CD14-positive monocyte (primary cell): Measurements from ENCODE around the gene DYNLT2. TPM values are rescaled to one million over a fixed set of nuclear protein-coding genes. Genes with fewer than 3 reads are reported as not detected.

Source experiments
- DNase-seq, 3 donors: peaks; one replicate each; pipeline ENCODE4 v3.0.0-alpha.2; 2011 to 2022
- H2AFZ ChIP-seq: 2 replicates; pipeline ENCODE4 v1.6.0; 2012; ENCODE audit warnings: mild to moderate bottlenecking, low read depth, low read length, inconsistent platforms; ENCODE audit not compliant: insufficient read depth, poor library complexity, severe bottlenecking
- H3K27ac ChIP-seq, 2 donors: 1 replicate in 1 of 2; 2 replicates in 1 of 2; pipeline ENCODE4 v1.5.1; 2012 to 2013; ENCODE audit warnings: low read length in 2 of 2, control low read depth in 1 of 2, inconsistent platforms in 1 of 2, low read depth in 1 of 2, mild to moderate bottlenecking in 1 of 2
- H3K27me3 ChIP-seq, 2 donors: one replicate each; pipeline versions ENCODE4 v1.6.0 to v1.6.1; 2011 to 2013; ENCODE audit warnings: low read length in 2 of 2; ENCODE audit not compliant: control insufficient read depth in 2 of 2, insufficient read depth in 2 of 2
- H3K36me3 ChIP-seq, 2 donors: replicated peaks in 1 of 2; 1 replicate in 1 of 2; 2 replicates in 1 of 2; pipeline versions ENCODE4 v1.5.1 to v1.6.1; 2012 to 2013; ENCODE audit warnings: low read length in 2 of 2, control low read depth in 1 of 2, inconsistent platforms in 1 of 2, mild to moderate bottlenecking in 1 of 2; ENCODE audit not compliant: insufficient read depth in 2 of 2, control insufficient read depth in 1 of 2
- H3K4me1 ChIP-seq, 2 donors: 1 replicate in 1 of 2; 2 replicates in 1 of 2; pipeline versions ENCODE4 v1.5.1 to v1.6.1; 2012 to 2013; ENCODE audit warnings: low read length in 2 of 2, control low read depth in 1 of 2, inconsistent platforms in 1 of 2, mild to moderate bottlenecking in 1 of 2, moderate library complexity in 1 of 2; ENCODE audit not compliant: insufficient read depth in 2 of 2, control insufficient read depth in 1 of 2
- H3K4me2 ChIP-seq: replicated peaks from 2 replicates; pipeline ENCODE3; 2012; ENCODE audit warnings: low read length, moderate library complexity, mild to moderate bottlenecking; ENCODE audit not compliant: poor library complexity, severe bottlenecking; ENCODE audit errors: extremely low read depth
- H3K4me3 ChIP-seq, 3 experiments: fragments of 200-600 bp in 1 of 3; sonication (generic) in 1 of 3; replicated peaks in 1 of 3; 1 replicate in 2 of 3; 2 replicates in 1 of 3; pipeline ENCODE4 v1.5.1; 2011 to 2013; ENCODE audit warnings: low read length in 3 of 3, mild to moderate bottlenecking in 3 of 3, control low read depth in 2 of 3, low read depth in 2 of 3, inconsistent platforms in 1 of 3, moderate library complexity in 1 of 3
- H3K79me2 ChIP-seq: 2 replicates; pipeline ENCODE4 v1.6.0; 2012; ENCODE audit warnings: mild to moderate bottlenecking, control low read depth, inconsistent platforms, low read length, moderate library complexity; ENCODE audit not compliant: insufficient read depth
- H3K9ac ChIP-seq: 2 replicates; pipeline ENCODE4 v1.6.0; 2017; ENCODE audit warnings: low read length, mild to moderate bottlenecking; ENCODE audit not compliant: insufficient read depth, poor library complexity, severe bottlenecking
- H3K9me3 ChIP-seq, 2 donors: replicated peaks in 1 of 2; 1 replicate in 1 of 2; 2 replicates in 1 of 2; pipeline versions ENCODE4 v1.5.1 to v1.6.1; 2012 to 2013; ENCODE audit warnings: low read length in 2 of 2, control low read depth in 1 of 2; ENCODE audit not compliant: control insufficient read depth in 1 of 2, insufficient read depth in 1 of 2
- H4K20me1 ChIP-seq: 2 replicates; pipeline ENCODE4 v1.6.0; 2012; ENCODE audit warnings: mild to moderate bottlenecking, low read length, control low read depth, moderate library complexity; ENCODE audit not compliant: insufficient read depth
- H3K27ac Mint-ChIP-seq, 7 donors: one replicate each; pipeline ENCODE4 v1.8.0; 2020; ENCODE audit warnings: mild to moderate bottlenecking in 7 of 7, mixed read lengths in 7 of 7, moderate library complexity in 6 of 7, inconsistent platforms in 2 of 7
- H3K27me3 Mint-ChIP-seq, 3 donors: one replicate each; pipeline ENCODE4 v1.8.0; 2021 to 2022; ENCODE audit warnings: low read depth in 3 of 3, mild to moderate bottlenecking in 3 of 3, mixed read lengths in 3 of 3, moderate library complexity in 3 of 3, inconsistent platforms in 1 of 3
- H3K36me3 Mint-ChIP-seq, 2 donors: one replicate each; pipeline ENCODE4 v1.8.0; 2020; ENCODE audit warnings: mixed read lengths in 2 of 2, inconsistent platforms in 1 of 2, mild to moderate bottlenecking in 1 of 2
- H3K4me1 Mint-ChIP-seq: one replicate; pipeline ENCODE4 v1.8.0; 2020; ENCODE audit warnings: mild to moderate bottlenecking, mixed read lengths
- H3K4me3 Mint-ChIP-seq, 2 donors: one replicate each; pipeline ENCODE4 v1.8.0; 2020; ENCODE audit warnings: mild to moderate bottlenecking in 2 of 2, mixed read lengths in 2 of 2, moderate library complexity in 1 of 2
- H3K9me3 Mint-ChIP-seq, 7 donors: one replicate each; pipeline ENCODE4 v1.8.0; 2020 to 2022; ENCODE audit warnings: mixed read lengths in 7 of 7, mild to moderate bottlenecking in 6 of 7, moderate library complexity in 6 of 7, inconsistent platforms in 2 of 7
- CTCF ChIP-seq: fragments of 200-600 bp; IDR thresholded peaks from one replicate; pipeline ENCODE4 v1.8.0; 2022; ENCODE audit warnings: antibody characterized with exemption, mild to moderate bottlenecking
- WGBS: methylation state at CpG from one replicate; pipeline ENCODE4 v1.1.5; 2013; ENCODE audit warnings: missing lambda C conversion rate; ENCODE audit not compliant: insufficient coverage; 5-methylcytosine and 5-hydroxymethylcytosine counted together
- intact Hi-C, 2 donors: fragments of 100-400 bp; cut with micrococcal nuclease; formaldehyde crosslinking; loops; one replicate each; pipeline versions ENCODE4 v1.15.0 to v1.15.1; 2023
- polyA plus RNA-seq, 3 donors: library from polyadenylated mRNA; depleted of rRNA in 1 of 3; unstranded in 2 of 3; stranded (reverse) in 1 of 3; fragments of 300-500 nt in 2 of 3; fragments of >200 nt in 1 of 3; fragmentation: Illumina TruSeq in 2 of 3; gene quantifications; 1 replicate in 2 of 3; 2 replicates in 1 of 3; pipeline ENCODE4 v1.2.3, GENCODE V29; 2012 to 2021

Gene DYNLT2
- polyA plus RNA-seq, 3 donors, result 0.19 to 1.5 (median 0.86) TPM

DNA sequence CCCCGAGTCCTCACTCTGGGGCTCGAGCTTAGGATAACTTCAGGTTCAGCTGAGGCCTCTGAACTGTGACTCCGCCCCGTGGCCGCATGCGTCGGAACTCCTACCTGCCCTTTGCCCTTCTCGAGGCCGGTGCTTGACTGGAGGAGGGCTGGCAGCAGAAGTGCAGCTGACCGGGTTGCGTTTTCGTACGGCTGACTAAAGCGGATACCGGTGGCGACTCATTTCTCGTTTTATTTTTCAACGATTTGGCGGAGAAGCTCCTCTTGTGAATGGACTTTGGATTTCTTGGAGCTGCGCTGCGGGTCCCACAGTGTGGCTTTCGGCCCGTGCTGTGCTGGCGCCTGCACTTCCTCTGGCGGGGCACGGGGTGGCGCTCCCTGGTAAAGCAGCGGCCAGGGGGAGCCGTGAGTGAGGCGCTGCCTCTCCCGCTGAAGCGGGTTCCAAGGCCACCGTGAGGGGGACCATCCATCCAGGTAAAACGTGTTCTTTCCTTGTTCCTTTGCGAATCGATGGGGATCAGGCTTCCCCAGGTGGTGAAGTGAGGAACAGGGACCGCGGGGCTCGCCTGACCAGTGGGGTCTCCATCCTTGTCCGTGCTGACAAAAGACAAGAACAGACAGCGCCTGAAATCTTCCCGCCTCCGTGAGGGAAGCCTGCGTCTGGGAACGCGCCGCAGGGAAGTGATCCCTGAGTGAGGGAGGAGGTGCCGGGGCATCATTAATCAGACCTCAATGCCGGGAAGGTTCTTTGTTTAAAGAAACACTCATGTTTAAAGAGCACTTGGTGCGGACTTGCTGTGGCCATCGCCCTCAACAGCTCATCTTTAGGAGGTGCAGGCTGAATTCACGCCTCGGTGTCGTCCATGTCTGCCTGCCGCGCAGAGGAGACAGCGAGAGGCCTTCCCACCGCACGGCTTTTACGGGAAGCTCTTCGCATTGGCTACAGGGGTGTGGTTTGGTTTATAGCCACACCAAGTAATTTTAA lies 38.9 kb upstream of the DYNLT2 start:
- TF ChIP-seq CTCF, result peak; percentile 96
- H3K36me3 Mint-ChIP-seq, result no peaks in the 10 kb centered on the region
- peak overlapping the region; percentile 79 to 93 for H3K4me3 Mint-ChIP-seq
- intact Hi-C loops, result loop anchor here in 1 of 2 donors (5.0 kb wide), 1 partner anchor 742 kb away; no protein-coding TSS in a partner anchor
- DNase-seq, result peak; percentile 37 to 53 (median 40)
- peaks cover 0 to 2% (median 0%) of the 10 kb centered on the region in 7 donors for H3K9me3 Mint-ChIP-seq
- H3K27me3 ChIP-seq, result peaks cover 0 to 22% of the 10 kb centered on the region in 2 donors
- H3K79me2 ChIP-seq, result no peaks in the 10 kb centered on the region
- peak overlapping the region; percentile 85 for H2AFZ ChIP-seq
- H3K4me3 ChIP-seq, result peak overlapping the region; percentile 16 to 75 (median 36)
- peak overlapping the region; percentile 81 for H3K4me2 ChIP-seq
- H3K27ac ChIP-seq, result no peak overlapping the region
- peaks cover 20% of the 10 kb centered on the region for H3K4me1 Mint-ChIP-seq
- peaks cover 20 to 35% (median 32%) of the 10 kb centered on the region in 3 donors for H3K27me3 Mint-ChIP-seq
- WGBS, result under 1% methylated on average over 53 of the region's 61 CpGs
- peak overlapping the region; percentile 63 for H3K9ac ChIP-seq
- H3K4me1 ChIP-seq, result peaks cover 12 to 16% of the 10 kb centered on the region in 2 donors
- no peaks in the 10 kb centered on the region for H4K20me1 ChIP-seq
- H3K36me3 ChIP-seq, result no peaks in the 10 kb centered on the region
- H3K9me3 ChIP-seq, result no peaks in the 10 kb centered on the region
- peak overlapping the region in 1 of 7 donors; percentile 26 for H3K27ac Mint-ChIP-seq

DNA sequence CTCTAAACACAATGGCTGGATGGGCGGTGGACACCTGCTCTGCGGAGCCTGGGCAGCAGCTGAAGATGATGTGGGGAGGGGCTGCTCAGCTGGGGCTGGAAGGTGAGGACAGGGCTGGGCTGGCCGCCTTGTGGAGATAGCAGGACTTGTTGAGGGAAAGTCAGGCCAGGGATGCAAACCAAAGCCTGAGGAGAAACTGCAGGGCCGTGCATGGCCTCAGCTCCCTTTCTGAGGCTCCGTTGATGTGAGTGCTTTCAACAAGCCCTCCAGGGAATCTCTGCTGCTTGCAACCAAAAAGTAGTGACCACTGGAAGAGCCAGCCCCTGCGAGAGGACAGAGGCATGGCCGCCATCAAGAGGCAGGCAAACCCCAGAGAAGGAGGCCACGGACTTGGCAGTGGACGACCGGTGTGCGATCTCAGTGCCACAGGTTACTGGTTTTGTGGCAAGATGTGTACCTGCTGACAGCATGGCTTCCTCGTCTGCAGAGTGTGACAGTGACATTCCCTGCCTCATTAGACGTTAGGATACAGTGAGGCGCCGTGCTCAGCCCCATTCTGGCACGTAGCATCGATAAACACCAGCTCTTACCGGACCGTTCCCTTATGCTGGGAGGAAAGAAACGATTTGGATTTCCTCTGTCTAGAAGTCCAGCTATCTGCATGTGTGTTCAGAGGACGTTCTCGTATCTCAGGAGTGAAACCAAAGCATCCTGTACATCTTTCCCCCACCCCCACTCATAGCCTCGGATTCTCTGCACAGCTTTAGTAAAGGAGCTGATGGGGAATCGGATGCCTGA lies 38.0 kb upstream of the DYNLT2 start:
- peaks cover 15% of the 10 kb centered on the region for H3K4me1 Mint-ChIP-seq
- Histone ChIP-seq H3K27me3 (peaks cover 0 to 22% of the 10 kb centered on the region in 2 donors), H2AFZ (peak overlapping the region; percentile 85), H3K9me3 (no peaks in the 10 kb centered on the region), H3K27ac (no peak overlapping the region), H3K9ac (peak overlapping the region; percentile 63), H3K4me1 (peaks cover 12 to 13% of the 10 kb centered on the region in 2 donors), H3K36me3 (no peaks in the 10 kb centered on the region), H3K79me2 (no peaks in the 10 kb centered on the region), H3K4me2 (peak overlapping the region; percentile 81), H4K20me1 (no peaks in the 10 kb centered on the region), H3K4me3 (peak overlapping the region; percentile 11 to 75 (median 36))
- no peaks in the 10 kb centered on the region for H3K36me3 Mint-ChIP-seq
- H3K9me3 Mint-ChIP-seq, result peaks cover 0 to 2% (median 0%) of the 10 kb centered on the region in 7 donors
- 88% methylated on average over 20 of the region's 24 CpGs for WGBS
- no peak overlapping the region for H3K27ac Mint-ChIP-seq
- no peak for DNase-seq
- TF ChIP-seq CTCF, result no peak
- H3K27me3 Mint-ChIP-seq, result peaks cover 20 to 35% (median 29%) of the 10 kb centered on the region in 3 donors
- intact Hi-C loops, result no loop called here
- H3K4me3 Mint-ChIP-seq, result peak overlapping the region; percentile 79 to 93
